ENCODE data around the gene LYL1.
A peak's percentile ranks its signal among the peaks of the same experiment; 100 is the strongest.

LYL1 gene

DNA sequence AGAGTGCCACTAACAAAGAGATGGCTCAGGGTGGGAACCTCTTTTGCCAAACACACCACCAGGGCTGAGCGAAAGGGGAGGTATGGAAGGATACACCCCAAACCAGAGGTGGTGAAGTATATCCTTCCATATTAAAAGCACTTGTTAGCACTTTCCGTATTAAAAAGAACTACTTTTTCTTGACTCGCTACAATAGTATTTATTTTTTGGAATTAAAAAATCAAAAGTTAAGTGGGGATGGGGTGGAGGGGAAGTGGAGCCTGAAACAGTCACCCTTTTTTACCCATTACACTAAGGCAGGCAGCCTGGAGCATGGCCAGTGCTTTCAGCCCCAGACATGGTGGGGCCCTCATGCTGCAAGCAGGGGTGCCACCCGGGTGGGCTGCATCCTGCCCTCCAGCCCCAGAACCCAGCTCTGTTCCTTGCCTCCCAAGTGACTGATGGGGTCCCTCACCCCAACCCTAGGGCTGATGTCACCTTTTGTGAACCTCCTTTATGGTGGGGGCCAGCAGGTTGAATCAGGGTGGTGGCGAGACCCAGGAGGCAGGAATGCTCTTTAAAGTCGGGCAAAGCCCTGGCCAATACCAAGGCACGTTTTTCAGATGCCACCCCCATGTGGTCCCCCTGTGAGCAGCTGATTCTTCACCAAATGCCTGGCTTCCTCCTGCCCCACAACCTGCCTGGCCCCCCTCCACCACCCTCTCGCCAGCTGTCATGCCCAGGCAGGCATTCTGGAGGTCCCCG, 31.0 kb downstream of the LYL1 start:
- no peak for DNase-seq (ENCODE audit: low read depth, low spot score)
- Histone ChIP-seq H3K9me3 (ENCODE audit: low read depth, low read length) (no peaks in the 10 kb centered on the region), H3K4me3 (no peak overlapping the region), H3K36me3 (ENCODE audit: insufficient read depth, low read length) (peaks cover 12% of the 10 kb centered on the region; the same call in 1 of the 2 replicates), H3K9ac (ENCODE audit: insufficient read length) (no peak overlapping the region), H3K27ac (peak overlapping the region; percentile 48)
- TF ChIP-seq POLR2AphosphoS5 (IDR thresholded peaks at IDR 0.05; ENCODE audit: borderline replicate concordance, low read depth, low read length) (no peak), FOXP2 (optimal IDR thresholded peaks at IDR 0.05; ENCODE audit: control extremely low read depth, extremely low read length, insufficient read depth) (no peak), EZH2 (IDR thresholded peaks at IDR 0.05) (no peak)

DNA sequence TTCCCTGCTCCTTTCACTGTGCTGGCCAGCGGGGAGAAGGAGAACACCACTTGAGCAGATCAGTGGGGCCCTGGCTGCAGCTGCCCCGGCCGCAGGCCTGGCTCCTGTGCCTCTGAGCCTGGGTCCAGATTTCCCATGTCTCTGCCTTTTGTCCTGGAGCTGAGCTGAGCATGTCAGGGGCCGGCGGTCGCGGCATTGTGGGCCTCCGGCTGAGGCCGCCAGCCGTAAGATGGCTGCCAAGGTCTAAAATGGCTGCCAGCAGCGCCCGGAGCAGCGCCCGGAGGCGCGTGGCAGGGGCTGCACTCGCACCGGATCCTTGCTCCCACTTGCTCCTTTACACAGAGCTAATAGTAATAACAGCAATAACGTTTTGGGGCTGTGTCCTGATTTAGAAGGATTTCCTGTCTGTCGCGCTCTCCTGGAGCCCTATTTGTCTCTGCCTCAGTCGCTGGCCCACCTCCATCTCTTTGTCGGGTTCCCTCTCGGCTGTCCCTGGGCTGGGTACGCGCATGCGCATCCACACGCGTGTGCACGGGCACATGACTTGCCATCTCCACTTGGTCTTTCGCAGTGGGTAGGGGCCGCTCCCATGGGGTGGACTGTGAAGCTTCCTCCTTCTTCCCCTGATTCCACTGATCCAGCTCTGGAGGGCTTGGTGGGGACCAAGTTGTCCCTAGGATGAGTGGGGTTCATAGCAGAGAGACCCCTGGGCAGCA, 32.1 kb downstream of the LYL1 start:
- TF ChIP-seq EZH2 (IDR thresholded peaks at IDR 0.05), result no peak
- TF ChIP-seq POLR2AphosphoS5 (IDR thresholded peaks at IDR 0.05; ENCODE audit: borderline replicate concordance, low read depth, low read length), result no peak
- TF ChIP-seq FOXP2 (optimal IDR thresholded peaks at IDR 0.05; ENCODE audit: control extremely low read depth, extremely low read length, insufficient read depth), result no peak
- no peak overlapping the region for H3K9ac ChIP-seq (ENCODE audit: insufficient read length)
- H3K4me3 ChIP-seq, result no peak overlapping the region
- no peaks in the 10 kb centered on the region for H3K9me3 ChIP-seq (ENCODE audit: low read depth, low read length)
- DNase-seq (ENCODE audit: low read depth, low spot score), result no peak
- H3K27ac ChIP-seq, result peak overlapping the region; percentile 48
- H3K36me3 ChIP-seq (ENCODE audit: insufficient read depth, low read length), result peaks cover 12% of the 10 kb centered on the region; the same call in 1 of the 2 replicates

DNA sequence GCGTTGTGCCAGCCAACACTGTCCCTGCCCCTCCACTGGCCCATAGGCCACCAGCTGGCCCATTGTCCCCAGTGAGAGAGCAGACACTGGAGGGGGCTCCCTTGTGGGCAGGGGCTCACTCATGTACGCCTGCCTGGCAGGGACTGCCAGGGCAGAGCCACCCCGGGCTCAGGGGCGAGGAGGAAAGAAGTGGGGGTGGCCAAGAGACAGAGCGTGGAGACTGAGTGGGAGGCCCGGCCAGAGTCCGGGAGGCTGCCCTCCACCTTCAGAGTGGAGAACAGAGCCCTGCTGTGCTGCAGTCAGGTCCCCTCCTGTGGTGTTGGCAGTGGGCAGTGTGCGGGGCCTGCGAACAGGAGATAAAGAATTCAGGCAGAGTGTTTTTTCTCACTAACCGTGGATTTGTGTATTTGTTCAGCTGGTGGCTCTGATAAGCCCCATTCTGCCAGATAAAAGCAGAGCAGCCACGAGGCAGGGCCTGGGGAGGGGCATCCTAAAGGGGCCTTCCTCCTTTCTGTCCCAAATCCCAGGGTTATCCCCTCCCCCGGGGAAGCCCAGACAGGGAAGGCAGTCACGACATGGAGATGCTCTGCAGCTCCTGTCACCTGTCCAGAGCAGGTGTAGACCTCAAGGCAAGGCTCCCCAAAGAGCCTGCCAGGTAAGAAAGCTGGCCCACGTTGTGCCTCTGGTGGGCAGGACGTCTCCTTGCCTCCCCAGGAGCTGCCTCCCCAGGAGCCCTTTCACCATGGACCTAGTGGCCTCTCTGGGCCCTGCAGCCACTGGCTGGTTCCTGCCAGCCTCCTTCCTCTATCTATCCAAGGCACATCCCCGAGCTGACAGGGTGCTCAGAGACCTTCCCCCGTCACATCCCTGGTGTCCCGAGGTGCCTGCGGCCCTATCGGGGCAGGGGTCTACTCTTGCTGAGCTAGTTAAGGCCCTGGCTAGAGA, 33.0 kb downstream of the LYL1 start:
- Histone ChIP-seq H3K9me3 (ENCODE audit: low read depth, low read length) (no peaks in the 10 kb centered on the region), H3K9ac (ENCODE audit: insufficient read length) (no peak overlapping the region), H3K36me3 (ENCODE audit: insufficient read depth, low read length) (peaks cover 9% of the 10 kb centered on the region; the same call in 1 of the 2 replicates), H3K27ac (no peak overlapping the region), H3K4me3 (no peak overlapping the region)
- TF ChIP-seq POLR2AphosphoS5 (IDR thresholded peaks at IDR 0.05; ENCODE audit: borderline replicate concordance, low read depth, low read length), result no peak
- TF ChIP-seq FOXP2 (optimal IDR thresholded peaks at IDR 0.05; ENCODE audit: control extremely low read depth, extremely low read length, insufficient read depth), result no peak
- no peak for TF ChIP-seq EZH2 (IDR thresholded peaks at IDR 0.05)
- no peak for DNase-seq (ENCODE audit: low read depth, low spot score)

DNA sequence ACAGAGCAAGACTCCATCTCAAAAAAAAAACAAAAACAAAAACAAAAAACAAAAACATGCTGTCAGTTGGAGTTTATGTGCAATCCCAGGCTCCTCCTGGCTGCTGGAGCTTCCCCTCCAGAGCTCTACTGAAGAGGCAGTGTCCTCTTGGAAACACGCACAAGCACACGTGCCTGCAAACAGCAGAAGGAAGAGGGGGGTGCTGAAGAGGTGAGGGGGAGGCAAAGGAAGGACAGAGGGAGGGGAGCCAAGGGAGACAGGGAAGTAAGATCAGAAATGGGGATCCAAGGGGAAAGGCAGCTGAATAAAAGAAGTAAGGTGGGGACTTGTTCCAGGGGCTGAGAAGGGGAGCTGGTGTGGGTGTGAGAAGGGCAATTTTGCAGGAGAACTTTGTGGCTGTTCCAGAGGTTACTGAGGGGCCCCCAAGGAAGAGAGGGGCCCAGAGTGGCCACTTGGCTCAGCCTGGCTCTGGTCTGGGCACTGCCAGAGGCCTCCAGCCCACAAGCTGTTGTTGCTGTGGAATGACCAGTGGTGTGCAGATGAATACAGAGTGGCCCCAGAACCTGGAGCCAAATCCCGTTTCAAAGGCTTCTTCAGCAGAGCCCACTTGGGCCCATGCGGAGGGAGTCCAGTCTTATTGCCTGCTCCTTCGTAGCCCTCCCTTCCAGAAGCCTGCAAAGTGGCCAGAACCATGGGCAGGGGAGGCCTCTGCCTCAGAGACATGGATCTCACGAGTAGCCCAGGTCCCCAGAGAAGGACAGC, 34.4 kb downstream of the LYL1 start:
- no peak for DNase-seq (ENCODE audit: low read depth, low spot score)
- Histone ChIP-seq H3K36me3 (ENCODE audit: insufficient read depth, low read length) (peaks cover 1% of the 10 kb centered on the region; the same call in 1 of the 2 replicates), H3K9me3 (ENCODE audit: low read depth, low read length) (no peaks in the 10 kb centered on the region), H3K9ac (ENCODE audit: insufficient read length) (no peak overlapping the region), H3K4me3 (no peak overlapping the region), H3K27ac (no peak overlapping the region)
- TF ChIP-seq FOXP2 (optimal IDR thresholded peaks at IDR 0.05; ENCODE audit: control extremely low read depth, extremely low read length, insufficient read depth) (no peak), EZH2 (IDR thresholded peaks at IDR 0.05) (no peak), POLR2AphosphoS5 (IDR thresholded peaks at IDR 0.05; ENCODE audit: borderline replicate concordance, low read depth, low read length) (no peak)

DNA sequence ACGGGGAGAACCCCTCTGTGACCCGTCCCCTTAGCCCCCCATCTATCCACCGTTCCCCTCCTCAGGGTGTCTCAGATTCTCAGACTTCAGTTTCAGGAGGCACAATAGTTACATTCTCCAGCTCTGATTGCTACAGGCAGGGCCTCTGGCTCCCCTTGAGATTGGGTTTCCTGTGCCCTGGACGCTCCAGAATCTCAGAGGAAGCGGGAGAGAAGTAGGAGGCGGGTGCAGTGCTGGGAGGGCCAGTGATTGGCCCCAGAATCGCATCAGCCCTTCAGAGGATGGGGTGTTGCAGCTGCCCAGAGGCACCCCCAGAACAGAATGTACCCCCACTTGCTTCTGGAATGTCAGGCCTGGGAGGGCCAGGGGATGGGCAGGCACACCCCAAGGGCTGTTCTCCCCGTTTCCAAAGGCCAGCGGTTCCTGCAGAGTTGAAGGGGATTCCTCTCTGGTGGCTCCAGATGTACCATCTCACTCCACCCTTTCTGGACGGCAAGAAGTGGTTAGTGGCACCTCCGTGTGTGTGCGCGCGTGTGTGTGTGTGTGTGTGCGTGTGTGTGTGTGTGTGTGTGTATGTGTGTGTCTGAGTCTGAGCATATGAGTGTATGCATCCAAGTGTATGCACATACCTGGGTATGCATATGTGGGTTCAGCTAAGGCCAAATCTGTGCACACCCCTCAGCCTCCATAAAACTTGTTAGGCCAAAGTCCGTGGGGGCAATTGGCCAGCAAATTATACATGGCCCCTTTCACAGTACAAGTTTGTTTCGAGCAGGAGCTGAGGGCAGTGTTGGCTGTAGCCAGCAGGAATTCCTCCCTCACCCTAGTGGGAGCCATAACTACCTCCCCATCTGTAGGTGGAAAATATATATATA, 35.5 kb downstream of the LYL1 start:
- no peaks in the 10 kb centered on the region; the same call in 1 of the 2 replicates for H3K36me3 ChIP-seq (ENCODE audit: insufficient read depth, low read length)
- H3K27ac ChIP-seq, result no peak overlapping the region
- no peak overlapping the region for H3K4me3 ChIP-seq
- TF ChIP-seq EZH2 (IDR thresholded peaks at IDR 0.05) (no peak), FOXP2 (optimal IDR thresholded peaks at IDR 0.05; ENCODE audit: control extremely low read depth, extremely low read length, insufficient read depth) (no peak), POLR2AphosphoS5 (IDR thresholded peaks at IDR 0.05; ENCODE audit: borderline replicate concordance, low read depth, low read length) (no peak)
- no peak for DNase-seq (ENCODE audit: low read depth, low spot score)
- H3K9me3 ChIP-seq (ENCODE audit: low read depth, low read length), result no peaks in the 10 kb centered on the region
- no peak overlapping the region for H3K9ac ChIP-seq (ENCODE audit: insufficient read length)

DNA sequence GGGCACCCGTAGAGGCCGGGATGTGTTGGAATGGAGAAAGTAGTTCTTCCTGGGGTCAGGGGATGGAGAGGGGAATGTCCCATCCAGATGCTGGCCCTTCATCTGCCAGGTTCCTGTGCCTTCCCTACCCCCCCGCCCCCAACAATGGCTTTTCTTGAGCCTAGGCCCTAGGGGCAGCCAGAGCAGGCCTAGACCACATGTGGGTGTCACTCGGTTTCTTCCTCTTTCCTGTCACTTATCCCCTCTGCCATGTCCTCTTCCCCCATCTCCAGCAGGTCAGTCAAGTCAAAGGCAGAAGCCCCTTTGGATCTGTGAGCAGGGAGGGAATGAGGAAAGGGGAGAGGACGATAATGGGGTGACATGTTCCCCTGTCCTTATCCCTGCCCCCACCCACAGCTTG, 36.4 kb downstream of the LYL1 start:
- DNase-seq (ENCODE audit: low read depth, low spot score), result no peak
- Histone ChIP-seq H3K27ac (no peak overlapping the region), H3K4me3 (no peak overlapping the region), H3K36me3 (ENCODE audit: insufficient read depth, low read length) (no peaks in the 10 kb centered on the region; the same call in 1 of the 2 replicates), H3K9me3 (ENCODE audit: low read depth, low read length) (no peaks in the 10 kb centered on the region), H3K9ac (ENCODE audit: insufficient read length) (no peak overlapping the region)
- TF ChIP-seq EZH2 (IDR thresholded peaks at IDR 0.05) (no peak), FOXP2 (optimal IDR thresholded peaks at IDR 0.05; ENCODE audit: control extremely low read depth, extremely low read length, insufficient read depth) (no peak), POLR2AphosphoS5 (IDR thresholded peaks at IDR 0.05; ENCODE audit: borderline replicate concordance, low read depth, low read length) (no peak)

DNA sequence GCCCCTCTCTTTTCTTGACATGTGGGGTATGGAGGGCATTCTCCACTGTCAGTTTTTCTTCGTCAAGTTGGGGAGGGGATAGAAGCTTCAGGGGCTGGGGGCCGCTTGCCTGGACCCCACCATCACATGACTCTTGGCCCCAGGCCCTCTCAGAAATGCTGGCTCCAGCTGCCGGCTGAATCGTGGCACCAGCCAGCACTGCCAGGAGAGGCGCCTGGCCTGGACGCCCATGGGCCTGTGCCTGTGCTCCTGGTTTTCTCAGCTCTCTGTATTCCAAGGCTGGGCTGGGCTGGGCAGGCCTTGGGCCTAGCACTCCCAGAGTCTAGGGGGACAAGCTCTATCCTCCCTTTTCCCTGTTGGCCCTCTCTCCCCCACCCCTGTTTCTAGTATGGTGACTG, 38.6 kb downstream of the LYL1 start:
- no peaks in the 10 kb centered on the region; the same call in 1 of the 2 replicates for H3K36me3 ChIP-seq (ENCODE audit: insufficient read depth, low read length)
- no peak overlapping the region for H3K4me3 ChIP-seq
- TF ChIP-seq POLR2AphosphoS5 (IDR thresholded peaks at IDR 0.05; ENCODE audit: borderline replicate concordance, low read depth, low read length) (no peak), EZH2 (IDR thresholded peaks at IDR 0.05) (no peak), FOXP2 (optimal IDR thresholded peaks at IDR 0.05; ENCODE audit: control extremely low read depth, extremely low read length, insufficient read depth) (no peak)
- no peak for DNase-seq (ENCODE audit: low read depth, low spot score)
- no peak overlapping the region for H3K27ac ChIP-seq
- H3K9ac ChIP-seq (ENCODE audit: insufficient read length), result no peak overlapping the region
- no peaks in the 10 kb centered on the region for H3K9me3 ChIP-seq (ENCODE audit: low read depth, low read length)

Data from SK-N-MC (cell line).